Fibroblast of the conjunctiva (primary cell): ENCODE measurements around the gene ZC3H12A.
A peak's percentile ranks its signal among the peaks of the same experiment; 100 is the strongest.

Experiments
- DNase-seq: peaks from one replicate; pipeline ENCODE4 v3.0.0-alpha.2; 2010; ENCODE audit warnings: low read depth

ZC3H12A gene

DNA sequence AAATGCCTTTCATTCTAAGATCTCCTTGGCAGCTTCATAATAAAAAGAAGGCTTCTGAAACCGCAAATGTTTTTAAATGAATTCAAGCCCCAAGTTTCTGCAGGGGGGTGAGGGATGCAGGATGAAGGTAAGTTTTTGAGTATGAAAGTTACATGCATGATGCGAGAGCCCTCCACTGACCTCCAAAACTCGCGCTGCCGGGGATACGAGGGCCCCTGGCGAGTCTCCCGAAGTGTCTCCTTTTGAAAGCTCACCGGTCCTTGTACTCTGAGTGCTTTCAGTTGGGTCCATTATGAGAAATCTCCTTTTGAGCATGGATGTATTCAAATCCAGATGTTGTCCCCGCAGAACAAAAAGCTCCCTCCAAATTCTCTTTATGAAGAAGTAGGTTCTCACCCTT lies 18.9 kb upstream of the ZC3H12A start:
- no peak for DNase-seq

DNA sequence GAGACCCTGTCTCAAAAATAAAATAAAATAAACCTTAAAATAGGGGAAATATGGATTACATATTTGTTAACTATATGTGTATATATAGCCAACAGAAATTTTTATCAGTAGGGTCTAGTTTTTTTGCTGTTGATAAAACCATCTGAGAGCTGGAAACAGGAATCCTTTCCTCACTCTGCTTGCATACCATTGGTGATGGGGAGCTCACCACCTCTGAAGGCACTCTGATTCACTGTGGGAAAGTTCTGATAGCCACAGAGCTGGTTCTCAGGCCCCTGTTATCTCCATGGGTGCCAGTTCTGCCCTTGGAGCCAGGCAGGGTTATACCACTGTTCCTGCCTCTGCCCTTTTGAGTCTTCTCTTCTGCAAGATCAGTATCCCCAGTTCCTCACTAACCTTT lies 17.8 kb upstream of the ZC3H12A start:
- no peak for DNase-seq

DNA sequence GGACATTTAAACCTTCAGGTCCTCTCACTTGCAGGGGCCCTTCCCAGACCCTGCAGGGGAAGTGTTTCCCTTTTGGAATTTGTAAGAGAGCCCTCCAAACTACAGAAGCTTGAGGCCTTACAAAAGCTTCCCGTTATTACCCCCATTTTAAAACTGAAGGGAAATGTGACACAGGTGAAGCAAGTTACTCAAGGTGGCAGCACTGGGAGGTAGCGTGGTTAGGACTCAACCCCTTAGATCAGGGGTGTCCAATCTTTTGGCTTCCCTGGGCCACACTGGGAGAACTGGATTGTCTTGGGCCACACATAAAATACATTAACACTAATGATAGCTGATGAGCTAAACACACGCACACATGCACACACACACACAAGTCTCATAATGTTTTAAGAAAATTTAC lies 15.8 kb upstream of the ZC3H12A start:
- no peak for DNase-seq

DNA sequence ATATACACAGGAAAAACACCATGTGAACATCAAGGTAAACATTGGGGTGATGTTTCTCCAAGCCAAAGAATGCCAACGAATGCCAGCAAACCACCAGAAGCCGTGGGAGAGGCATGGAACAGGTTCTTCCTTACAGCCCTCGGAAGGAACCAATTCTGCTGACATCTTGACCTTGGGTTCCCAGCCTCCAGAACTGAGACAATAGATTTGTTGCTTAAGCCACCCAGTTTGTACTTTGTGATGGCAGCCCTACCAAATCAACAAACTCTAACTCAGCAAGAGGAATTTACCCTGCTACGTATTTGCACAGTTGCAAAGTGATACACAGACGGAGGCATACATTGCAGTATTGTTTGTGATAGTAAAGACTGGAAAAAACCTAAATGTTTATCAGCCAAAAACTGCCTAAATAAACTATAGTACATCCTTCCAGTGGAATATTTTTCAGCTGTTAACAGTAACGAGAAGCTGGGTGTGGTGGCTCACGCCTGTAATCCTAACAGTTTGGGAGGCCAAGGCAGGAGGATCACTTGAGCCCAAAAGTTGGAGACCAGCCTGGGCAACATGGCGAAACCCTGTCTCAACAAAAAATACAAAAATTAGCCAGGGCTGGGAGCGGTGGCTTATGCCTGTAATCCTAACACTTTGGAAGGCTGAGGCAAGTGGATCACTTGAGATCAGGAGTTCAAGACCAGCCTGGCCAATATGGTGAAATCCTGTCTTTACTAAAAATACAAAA lies 12.5 kb upstream of the ZC3H12A start:
- no peak for DNase-seq

DNA sequence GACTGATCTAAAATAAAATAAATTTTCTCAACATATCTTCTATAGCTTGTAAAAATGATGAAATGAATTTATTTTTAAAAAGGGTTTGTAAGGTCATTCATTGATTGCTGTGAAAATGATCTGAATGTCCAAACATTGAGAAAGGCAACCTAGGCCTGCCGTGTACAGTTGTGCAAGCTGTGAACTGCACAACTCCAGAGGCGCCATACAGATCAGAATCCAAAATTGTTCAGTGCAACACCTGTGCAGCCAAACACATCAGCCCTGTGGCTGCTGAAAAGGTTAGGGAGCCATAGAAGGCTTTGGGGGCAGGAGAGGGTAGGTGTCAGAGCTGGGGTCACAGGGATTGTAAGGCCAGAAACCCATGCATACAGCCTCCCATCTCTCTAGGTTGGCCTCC lies 9.9 kb upstream of the ZC3H12A start:
- DNase-seq = no peak

DNA sequence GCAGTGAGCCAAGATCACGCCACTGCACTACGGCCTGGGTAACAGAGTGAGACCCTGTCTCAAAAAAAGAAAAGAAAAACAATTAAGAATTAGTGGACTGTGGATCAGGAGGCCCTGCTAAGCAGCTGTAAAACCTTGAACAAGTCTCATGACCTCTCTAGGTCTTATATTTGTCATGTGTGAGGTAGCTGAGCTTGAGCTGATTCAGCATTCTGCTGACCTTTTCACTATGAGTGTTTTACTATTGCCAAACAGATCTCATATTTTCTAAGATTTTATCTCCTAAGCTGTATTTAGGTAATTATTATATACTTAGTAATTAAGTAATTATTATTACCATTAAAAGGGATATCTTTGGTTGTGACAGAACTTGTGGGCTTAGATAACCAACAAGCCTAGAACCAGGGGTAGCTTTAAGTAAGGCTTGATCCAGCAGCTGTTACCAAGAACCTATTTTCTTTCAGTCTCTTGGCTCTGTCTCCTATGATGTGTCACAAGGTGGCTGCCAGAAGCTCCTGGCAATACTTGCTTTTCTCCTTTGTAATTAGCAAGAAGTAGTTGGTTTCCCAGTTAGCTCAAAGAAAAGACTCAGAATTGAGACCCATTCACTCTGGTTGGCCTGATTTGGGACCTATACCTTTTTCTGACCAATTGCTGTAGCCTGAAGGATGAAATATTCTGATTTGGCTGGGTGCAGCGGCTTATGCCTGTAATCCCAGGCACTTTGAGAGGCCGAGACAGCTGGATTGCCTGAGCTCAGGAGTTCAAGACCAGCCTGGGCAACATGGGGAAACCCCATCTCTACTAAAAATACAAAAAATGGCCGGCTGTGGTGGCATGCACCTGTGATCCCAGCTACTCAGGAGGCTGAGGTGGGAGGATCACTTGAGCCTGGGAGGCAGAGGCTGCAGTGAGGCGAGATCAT lies 8.5 kb upstream of the ZC3H12A start:
- DNase-seq = no peak

DNA sequence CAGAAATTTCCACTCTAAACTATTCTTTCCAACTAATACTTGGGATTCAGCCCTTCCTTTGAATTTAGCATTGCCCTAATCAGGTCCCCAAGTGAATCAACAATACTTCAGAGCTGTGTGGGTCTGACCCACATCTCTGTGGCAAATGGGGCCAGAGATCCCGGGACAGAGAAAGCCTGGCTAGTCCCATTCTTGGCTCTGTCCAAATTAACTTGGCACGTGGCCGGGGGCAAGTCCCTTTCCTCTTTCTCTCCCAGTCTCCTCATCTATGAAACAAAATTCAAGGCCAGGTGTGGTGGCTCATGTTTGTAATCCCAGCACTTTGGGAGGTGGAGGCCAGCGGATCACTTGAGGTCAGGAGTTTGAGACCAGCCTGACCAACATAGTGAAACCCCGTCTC lies 6.3 kb upstream of the ZC3H12A start:
- no peak for DNase-seq

DNA sequence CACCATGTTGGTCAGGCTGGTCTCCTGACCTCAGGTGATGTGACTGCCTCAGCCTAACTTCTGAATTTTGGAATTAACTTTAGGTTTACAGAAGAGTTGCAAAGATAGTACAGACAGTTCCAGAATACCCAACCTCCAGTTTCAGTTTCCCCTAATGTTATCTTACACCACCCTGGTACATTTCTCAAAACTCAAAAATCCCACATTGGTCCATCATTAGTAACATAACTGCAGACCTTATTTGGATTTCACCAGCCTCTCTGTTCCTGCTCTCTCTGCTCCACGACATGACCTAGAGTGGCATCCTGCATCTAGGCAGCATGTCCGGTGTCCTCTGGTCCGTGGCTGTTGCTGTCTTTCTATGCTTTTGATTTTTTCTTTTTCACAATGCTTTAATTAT lies 5.0 kb upstream of the ZC3H12A start:
- DNase-seq = no peak

DNA sequence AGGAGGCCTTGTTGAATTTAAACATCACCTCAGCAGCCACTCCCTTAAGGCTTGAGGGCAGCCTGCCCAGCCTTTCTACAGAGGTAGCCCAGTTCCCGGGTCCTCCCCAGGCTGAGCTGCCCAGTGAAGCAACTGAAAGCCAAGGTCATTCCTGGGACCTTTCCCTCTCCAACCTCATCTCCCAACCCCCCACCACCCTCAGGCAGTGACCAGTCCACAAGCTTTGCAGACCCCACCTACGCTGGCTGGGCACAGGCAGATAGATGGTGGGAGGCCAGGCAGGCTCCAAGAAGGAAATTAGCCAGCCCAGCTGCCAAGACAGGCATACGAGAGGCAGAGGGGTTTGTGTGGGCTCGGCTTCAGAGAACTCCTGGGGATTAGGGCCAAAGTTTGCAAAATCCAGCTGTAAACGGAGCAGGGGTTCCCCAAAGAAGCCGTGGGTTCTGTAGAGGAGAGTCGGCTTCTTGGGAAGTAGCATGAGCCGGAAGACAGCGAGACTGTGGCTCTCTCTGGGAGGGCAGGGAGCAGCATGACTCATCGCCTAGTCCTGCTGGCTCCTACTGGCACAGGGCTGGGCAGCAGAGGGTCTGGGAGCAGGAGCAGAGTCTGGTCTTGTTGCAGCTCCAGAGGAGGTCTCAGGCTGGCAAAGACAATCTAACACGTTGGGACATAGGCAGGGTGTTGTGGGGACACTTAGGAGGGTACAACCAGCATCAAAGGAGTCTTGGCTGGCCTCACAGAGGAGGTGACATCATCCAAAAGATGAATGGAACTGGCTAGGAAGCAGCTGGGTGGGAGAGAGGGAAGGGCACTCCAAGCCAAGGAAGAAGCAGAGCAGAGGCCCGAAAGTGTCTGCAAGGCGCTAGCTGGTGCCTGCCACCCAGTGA lies 2.8 kb upstream of the ZC3H12A start:
- peak; percentile 76 for DNase-seq

DNA sequence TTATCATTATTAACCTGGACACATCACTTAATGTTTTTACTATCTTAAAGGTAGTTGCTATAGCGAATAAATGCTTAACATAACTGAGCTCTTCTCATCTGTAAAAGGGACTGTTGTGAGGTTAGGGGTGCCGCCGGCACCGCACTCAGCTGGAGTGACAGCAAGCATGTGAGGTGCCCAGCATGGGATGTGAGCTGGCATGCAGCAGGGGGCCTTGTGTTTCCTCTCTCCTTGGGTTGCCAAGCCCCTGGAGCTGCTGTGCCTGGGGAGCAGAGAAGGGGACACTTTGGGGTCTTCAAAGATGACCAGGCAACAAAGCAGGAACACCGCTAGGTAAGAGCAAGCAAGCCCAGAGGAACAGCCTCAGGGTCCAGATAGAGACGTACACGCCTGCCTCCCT lies 2.1 kb upstream of the ZC3H12A start:
- DNase-seq = no peak

DNA sequence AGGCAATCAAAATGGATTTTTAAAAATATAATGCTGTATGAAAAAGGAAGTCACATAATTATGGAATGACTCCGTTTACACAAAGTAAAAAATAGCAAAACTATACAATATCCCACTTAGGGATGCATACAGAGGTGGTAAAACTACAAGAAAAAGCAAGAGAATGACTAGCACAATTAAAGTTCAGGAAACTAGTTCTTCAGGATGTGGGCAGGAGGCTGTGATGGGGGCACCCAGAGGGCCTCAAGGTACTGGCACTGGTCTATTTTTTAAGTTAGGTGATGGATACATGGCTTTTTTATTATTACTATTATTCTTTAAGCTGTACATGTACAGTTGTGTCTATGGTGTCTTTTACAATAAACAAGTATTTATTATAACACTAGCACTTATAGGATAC lies 1.4 kb upstream of the ZC3H12A start:
- no peak for DNase-seq

DNA sequence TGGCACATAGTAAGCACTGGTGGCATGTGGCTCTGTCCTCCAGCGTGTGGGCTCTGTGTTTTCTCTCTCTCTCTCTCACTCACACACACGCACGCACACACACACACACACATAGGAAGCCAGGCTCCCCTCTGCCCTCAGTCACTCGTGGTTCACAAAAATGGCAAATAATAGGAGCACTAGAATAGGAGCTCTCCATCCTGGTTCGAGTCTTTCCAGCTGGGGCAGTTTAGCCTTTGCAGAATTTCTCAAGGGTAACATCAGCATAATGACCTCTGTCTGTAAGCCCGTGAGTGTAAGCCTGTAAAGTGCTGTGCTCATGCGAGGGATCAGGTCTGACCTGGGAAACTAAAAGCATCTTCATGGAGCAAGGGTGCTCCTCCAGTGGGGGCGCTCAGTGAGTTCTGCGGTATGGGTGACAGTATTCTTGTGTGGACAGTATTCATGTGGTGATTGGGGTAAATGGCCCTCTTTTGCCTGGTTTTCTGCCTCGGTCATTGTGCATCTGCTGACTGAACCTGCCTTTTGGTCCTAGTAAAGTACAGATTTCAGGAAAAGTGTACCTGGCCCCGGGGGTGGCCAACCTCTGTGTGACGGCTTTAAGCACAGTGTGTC lies 842 bp upstream of the ZC3H12A start:
- DNase-seq = no peak

DNA sequence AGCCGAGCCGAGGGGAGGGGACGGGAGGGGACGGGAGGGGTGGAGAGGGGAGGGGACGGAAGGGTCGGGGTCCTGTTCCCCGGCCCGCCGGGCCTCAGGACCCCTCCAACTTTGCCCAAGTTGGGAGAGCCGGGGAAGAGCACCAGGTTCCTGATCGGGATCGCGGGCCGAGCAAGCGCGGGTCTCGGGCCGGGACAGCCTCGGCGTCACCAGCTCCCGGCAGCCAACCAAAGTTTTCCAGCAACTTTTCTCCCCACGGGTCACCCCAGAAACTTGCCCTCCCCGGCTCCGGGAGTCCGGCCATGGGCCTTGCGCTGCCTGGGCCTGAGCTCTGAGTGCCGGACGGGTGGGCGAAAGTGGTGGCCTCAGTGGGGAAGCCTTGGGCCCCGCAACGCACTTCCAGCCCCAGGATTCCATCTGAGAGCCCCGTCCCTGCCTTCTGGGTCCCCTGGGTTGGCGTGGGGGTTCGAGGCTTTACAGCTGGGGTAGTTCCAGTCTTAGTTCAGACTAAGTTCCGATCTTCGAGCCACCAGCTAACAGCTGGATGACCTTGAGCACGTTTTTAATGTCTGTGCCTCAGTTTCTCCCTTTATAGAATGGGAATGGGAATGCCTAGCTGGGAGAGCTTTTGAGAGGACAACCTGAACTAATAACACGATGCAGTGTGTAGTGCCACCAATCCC lies 458 bp downstream of the ZC3H12A start:
- no peak for DNase-seq

DNA sequence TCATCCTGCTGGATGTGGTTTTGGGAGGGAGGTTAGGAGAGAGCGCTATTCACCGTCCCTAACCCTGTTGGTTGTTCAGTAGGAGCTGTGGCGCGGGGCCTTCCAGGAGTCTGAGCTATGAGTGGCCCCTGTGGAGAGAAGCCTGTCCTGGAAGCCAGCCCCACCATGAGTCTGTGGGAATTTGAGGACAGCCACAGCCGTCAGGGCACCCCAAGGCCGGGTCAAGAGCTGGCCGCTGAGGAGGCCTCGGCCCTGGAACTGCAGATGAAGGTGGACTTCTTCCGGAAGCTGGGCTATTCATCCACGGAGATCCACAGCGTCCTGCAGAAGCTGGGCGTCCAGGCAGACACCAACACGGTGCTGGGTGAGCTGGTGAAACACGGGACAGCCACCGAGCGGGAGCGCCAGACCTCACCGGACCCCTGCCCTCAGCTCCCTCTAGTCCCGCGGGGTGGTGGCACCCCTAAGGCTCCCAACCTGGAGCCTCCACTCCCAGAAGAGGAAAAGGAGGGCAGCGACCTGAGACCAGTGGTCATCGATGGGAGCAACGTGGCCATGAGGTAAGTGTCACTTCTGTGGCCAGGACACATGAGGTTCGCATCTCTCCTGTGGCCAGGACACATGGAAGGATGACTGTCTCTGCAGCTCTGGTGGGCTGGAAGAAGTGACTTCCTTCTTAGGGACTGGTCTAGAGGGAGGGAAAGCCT lies 1.2 kb downstream of the ZC3H12A start:
- DNase-seq = no peak

DNA sequence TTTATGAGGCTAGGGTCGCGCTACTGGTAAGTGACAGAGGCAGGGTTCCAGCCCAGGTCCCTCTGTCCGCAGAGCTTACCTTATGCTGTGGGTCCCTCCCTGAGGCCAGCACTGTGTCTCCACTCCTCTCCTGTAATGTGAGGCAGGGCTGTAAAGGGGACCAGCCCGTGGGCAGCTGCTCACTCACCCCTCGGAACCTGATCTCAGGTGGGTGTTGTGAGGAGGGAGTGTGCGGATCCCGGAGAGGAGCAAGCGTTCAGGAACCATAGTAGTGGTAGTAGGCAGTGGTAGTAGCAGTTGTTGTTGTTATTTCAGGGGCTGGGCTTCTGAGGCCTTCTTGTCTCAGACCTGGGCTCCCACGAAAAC lies 1.7 kb downstream of the ZC3H12A start:
- DNase-seq = no peak

DNA sequence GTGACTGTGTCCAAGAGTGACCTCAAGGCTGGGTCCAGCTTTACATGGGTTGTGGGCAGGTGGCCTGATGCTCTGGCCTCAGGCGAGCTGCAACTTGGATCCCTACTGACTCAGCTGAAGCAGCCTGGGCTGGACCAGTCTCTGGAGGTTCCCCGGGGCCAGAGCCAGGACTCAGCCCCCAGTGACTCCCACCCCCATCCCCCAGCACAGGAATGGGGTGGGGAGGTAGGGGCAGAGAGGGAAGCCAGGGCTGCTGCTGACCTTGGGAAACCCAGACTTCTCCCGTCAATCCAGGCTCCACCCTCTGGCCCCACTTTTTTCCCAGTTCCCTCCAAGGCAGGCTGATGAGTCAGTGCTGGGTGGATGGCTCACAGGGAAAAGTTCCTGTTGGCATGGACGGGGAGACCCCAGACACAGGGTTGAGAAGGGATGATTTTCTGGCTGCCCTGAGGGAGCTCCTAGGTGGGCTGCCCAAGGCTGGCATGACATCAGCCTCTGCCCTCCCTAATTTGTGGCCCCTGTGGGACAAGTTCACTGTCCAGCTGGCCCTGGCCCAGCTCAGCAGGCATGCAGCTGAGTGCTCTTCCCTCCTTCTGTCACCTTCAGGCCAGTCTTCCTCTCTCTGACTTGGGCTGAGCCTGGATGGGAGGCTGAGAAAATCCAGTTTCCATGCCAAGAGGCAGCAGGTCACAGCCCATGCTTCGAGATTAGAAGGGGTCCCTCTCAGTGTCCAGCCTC lies 2.2 kb downstream of the ZC3H12A start:
- peak; percentile 68 for DNase-seq

DNA sequence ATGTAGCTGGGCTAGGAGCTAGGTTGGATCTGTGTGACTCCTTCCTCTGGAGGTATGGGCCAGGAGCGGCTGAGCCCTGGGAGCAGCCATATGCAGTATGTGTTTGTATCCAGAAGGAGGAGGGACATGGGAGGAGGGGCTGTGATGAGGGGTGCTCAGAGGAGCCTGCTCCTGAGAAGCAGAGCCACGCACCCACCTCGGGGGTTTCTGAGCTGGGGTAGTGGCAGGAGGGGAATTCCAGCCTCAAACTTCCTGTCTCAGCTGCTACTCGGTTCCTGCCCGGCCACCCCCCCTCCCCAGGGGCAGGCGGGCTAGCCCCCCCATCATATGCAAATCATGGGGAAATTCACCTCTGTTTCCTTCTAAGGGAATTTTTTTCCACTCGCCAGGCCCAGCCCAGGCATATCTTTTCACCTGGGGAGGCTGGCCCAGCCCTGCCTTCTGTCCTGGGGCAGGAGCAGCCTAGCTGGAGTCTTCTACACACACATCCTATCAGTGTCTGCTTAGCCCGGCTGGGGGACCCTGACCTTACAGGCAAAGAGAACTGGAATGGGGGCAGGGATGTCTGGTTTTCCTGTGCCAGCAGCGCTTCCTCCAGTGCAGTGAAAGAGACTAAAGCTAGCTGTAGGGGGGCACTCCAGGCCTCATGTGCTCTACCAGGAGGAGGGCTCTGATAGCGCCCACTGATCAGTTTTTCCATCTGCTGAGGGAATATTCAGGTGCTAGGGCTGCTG lies 3.0 kb downstream of the ZC3H12A start:
- no peak for DNase-seq

DNA sequence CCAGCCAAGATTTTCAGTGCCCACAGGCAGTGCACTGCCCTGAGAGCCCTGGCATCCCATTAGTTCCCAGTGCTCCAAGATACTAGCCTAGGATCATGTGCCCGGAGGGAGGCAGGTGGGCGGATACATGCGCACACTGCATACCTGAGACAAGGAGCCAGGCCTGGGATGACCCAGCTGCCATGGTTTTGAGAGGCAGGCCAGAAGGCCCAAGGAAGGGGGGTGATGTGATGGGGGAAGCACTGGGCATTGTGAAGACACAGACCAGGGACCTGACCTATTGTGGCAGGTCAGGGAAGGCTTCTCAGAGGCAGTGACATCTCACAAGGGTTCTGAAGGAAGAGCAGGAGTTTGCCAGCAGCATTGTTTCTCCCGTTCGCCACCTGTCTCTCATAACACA lies 3.6 kb downstream of the ZC3H12A start:
- no peak for DNase-seq

DNA sequence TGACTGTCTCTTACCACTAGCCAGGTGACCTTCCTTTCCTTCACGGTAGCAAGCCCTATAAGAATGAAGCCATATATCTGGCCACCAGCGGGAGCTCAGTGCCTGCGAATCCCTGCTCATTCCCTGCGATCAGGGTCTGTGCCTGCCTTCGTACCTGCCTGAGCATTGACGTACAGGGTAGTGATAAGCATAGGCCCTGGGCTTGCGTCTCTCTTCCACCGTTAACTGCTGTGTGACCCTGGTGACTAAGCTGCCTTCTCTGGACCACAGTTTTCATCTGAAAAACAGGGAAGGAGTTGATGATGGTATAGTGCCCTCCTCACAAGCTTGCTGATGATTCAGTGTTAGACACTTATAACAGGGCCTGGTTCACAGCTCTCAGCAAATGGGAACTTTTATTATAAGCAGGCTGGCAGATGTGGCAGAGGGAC lies 4.1 kb downstream of the ZC3H12A start:
- no peak for DNase-seq
